Mesenchymal stem cell (in vitro differentiated cells and primary cell): ENCODE results near the gene BTRC.

ENCODE experiments used
- DNase-seq: peaks from one replicate; pipeline ENCODE4 v3.0.0-alpha.2; 2013
- H2AFZ ChIP-seq: one replicate; pipeline ENCODE4 v1.6.1; 2013; ENCODE audit warnings: low read depth, mild to moderate bottlenecking, control low read depth, inconsistent platforms, low read length, moderate library complexity
- H2AK5ac ChIP-seq: 2 replicates; pipeline ENCODE4 v1.6.1; 2013; ENCODE audit warnings: low read length, moderate library complexity, mild to moderate bottlenecking, inconsistent platforms; ENCODE audit not compliant: severe bottlenecking
- H2BK120ac ChIP-seq: one replicate; pipeline ENCODE4 v1.6.1; 2013; ENCODE audit warnings: low read depth, mild to moderate bottlenecking, inconsistent platforms, low read length, moderate library complexity
- H2BK12ac ChIP-seq, 2 experiments: one replicate each; pipeline ENCODE4 v1.6.1; 2013; ENCODE audit warnings: inconsistent platforms in 2 of 2, low read length in 2 of 2, mild to moderate bottlenecking in 2 of 2, moderate library complexity in 2 of 2, control low read depth in 1 of 2
- H2BK15ac ChIP-seq: one replicate; pipeline ENCODE4 v1.6.1; 2013; ENCODE audit warnings: mild to moderate bottlenecking, low read depth, inconsistent platforms; ENCODE audit not compliant: poor library complexity, severe bottlenecking
- H2BK5ac ChIP-seq: 2 replicates; pipeline ENCODE4 v1.6.1; 2013; ENCODE audit warnings: low read depth, mild to moderate bottlenecking, low read length, control low read depth, inconsistent platforms; ENCODE audit not compliant: poor library complexity, severe bottlenecking
- H3K14ac ChIP-seq, 2 experiments: one replicate each; pipeline ENCODE4 v1.6.1; 2013; ENCODE audit warnings: inconsistent platforms in 2 of 2, low read length in 2 of 2, control low read depth in 1 of 2, mild to moderate bottlenecking in 1 of 2, moderate library complexity in 1 of 2
- H3K18ac ChIP-seq, 2 experiments: one replicate each; pipeline ENCODE4 v1.6.1; 2013; ENCODE audit warnings: inconsistent platforms in 2 of 2, low read length in 2 of 2, control low read depth in 1 of 2, low read depth in 1 of 2, mild to moderate bottlenecking in 1 of 2
- H3K23ac ChIP-seq, 2 experiments: one replicate each; pipeline ENCODE4 v1.6.1; 2013; ENCODE audit warnings: inconsistent platforms in 2 of 2, low read length in 2 of 2, mild to moderate bottlenecking in 2 of 2, moderate library complexity in 2 of 2, control low read depth in 1 of 2
- H3K27ac ChIP-seq: 2 replicates; pipeline ENCODE4 v1.5.1; 2013; ENCODE audit warnings: mild to moderate bottlenecking, moderate library complexity, low read length, control low read depth, inconsistent platforms; ENCODE audit not compliant: poor library complexity, severe bottlenecking
- H3K27me3 ChIP-seq, 2 experiments: 2 replicates each; pipeline versions ENCODE4 v1.6.1 to v1.7.0; 2013; ENCODE audit warnings: low read length in 2 of 2, mild to moderate bottlenecking in 2 of 2, moderate library complexity in 2 of 2, control low read depth in 1 of 2, inconsistent platforms in 1 of 2; ENCODE audit not compliant: control insufficient read depth in 1 of 2, insufficient read depth in 1 of 2
- H3K36me3 ChIP-seq, 2 experiments: 2 replicates each; pipeline versions ENCODE4 v1.6.1 to v1.7.0; 2013; ENCODE audit warnings: low read length in 2 of 2, control low read depth in 1 of 2, inconsistent platforms in 1 of 2, low read depth in 1 of 2, mild to moderate bottlenecking in 1 of 2; ENCODE audit not compliant: insufficient read depth in 2 of 2, control insufficient read depth in 1 of 2
- H3K4ac ChIP-seq, 2 experiments: one replicate each; pipeline ENCODE4 v1.6.1; 2013; ENCODE audit warnings: inconsistent platforms in 2 of 2, low read length in 2 of 2, mild to moderate bottlenecking in 2 of 2, moderate library complexity in 2 of 2, control low read depth in 1 of 2, low read depth in 1 of 2
- H3K4me1 ChIP-seq: 2 replicates; pipeline ENCODE4 v1.6.1; 2013; ENCODE audit warnings: low read depth, low read length, control low read depth; ENCODE audit not compliant: control insufficient read depth, insufficient read depth
- H3K4me2 ChIP-seq: 2 replicates; pipeline ENCODE4 v1.6.1; 2013; ENCODE audit warnings: low read length, mild to moderate bottlenecking, inconsistent platforms; ENCODE audit not compliant: poor library complexity, severe bottlenecking
- H3K4me3 ChIP-seq, 2 experiments: 2 replicates each; pipeline versions ENCODE4 v1.5.1 to v1.7.0; 2013; ENCODE audit warnings: low read length in 2 of 2, mild to moderate bottlenecking in 2 of 2, control low read depth in 1 of 2, low read depth in 1 of 2; ENCODE audit not compliant: insufficient read depth in 1 of 2
- H3K79me1 ChIP-seq: replicated peaks from 2 replicates; pipeline ENCODE4 v1.6.1; 2013; ENCODE audit warnings: mild to moderate bottlenecking, control low read depth, low read length, inconsistent platforms; ENCODE audit not compliant: poor library complexity, severe bottlenecking
- H3K9ac ChIP-seq: 2 replicates; pipeline ENCODE4 v1.7.0; 2013; ENCODE audit warnings: mild to moderate bottlenecking, low read length, moderate library complexity
- H3K9me3 ChIP-seq: 2 replicates; pipeline ENCODE4 v1.7.0; 2013; ENCODE audit warnings: mild to moderate bottlenecking, low read length; ENCODE audit not compliant: control insufficient read depth
- H4K8ac ChIP-seq: one replicate; pipeline ENCODE4 v1.6.1; 2013; ENCODE audit warnings: inconsistent platforms, mild to moderate bottlenecking, low read length, moderate library complexity
- H4K91ac ChIP-seq: one replicate; pipeline ENCODE4 v1.6.1; 2013; ENCODE audit warnings: mild to moderate bottlenecking, low read length, inconsistent platforms
- WGBS: methylation state at CpG from one replicate; pipeline ENCODE4 v1.1.7; 2013; ENCODE audit warnings: mixed read lengths; 5-methylcytosine and 5-hydroxymethylcytosine counted together

Gene BTRC

GRCh38 chr10:101552442-101552841 is 198.5 kb downstream of the BTRC start:
- over 99% methylated on average over 3 of the region's 3 CpGs for WGBS
- no peaks in the 10 kb centered on the region for H3K79me1 ChIP-seq
- no peak overlapping the region for H3K9ac ChIP-seq
- H3K14ac ChIP-seq: no peak overlapping the region
- no peaks in the 10 kb centered on the region for H3K4me1 ChIP-seq
- no peak for DNase-seq
- no peak overlapping the region for H2BK120ac ChIP-seq
- H4K91ac ChIP-seq: no peak overlapping the region
- no peak overlapping the region for H3K23ac ChIP-seq
- no peak overlapping the region for H2BK12ac ChIP-seq
- no peak overlapping the region for H3K4me2 ChIP-seq
- H3K27me3 ChIP-seq: no peaks in the 10 kb centered on the region
- no peak overlapping the region for H2BK15ac ChIP-seq
- H3K4ac ChIP-seq: no peak overlapping the region
- H2AFZ ChIP-seq: no peak overlapping the region
- no peak overlapping the region for H3K4me3 ChIP-seq
- no peak overlapping the region for H3K27ac ChIP-seq
- H4K8ac ChIP-seq: no peak overlapping the region
- no peaks in the 10 kb centered on the region for H3K9me3 ChIP-seq
- H2AK5ac ChIP-seq: no peak overlapping the region
- H2BK5ac ChIP-seq: no peak overlapping the region
- peaks cover 34 to 47% of the 10 kb centered on the region in 2 experiments for H3K36me3 ChIP-seq
- no peak overlapping the region for H3K18ac ChIP-seq

GRCh38 chr10:101557541-101557940 is 203.6 kb downstream of the BTRC start:
- H3K9me3 ChIP-seq: no peaks in the 10 kb centered on the region
- H3K9ac ChIP-seq: no peak overlapping the region
- H2BK15ac ChIP-seq: no peak overlapping the region
- no peak overlapping the region for H4K91ac ChIP-seq
- H3K27ac ChIP-seq: no peak overlapping the region
- H2AFZ ChIP-seq: no peak overlapping the region
- H3K23ac ChIP-seq: no peak overlapping the region
- H4K8ac ChIP-seq: no peak overlapping the region
- H2BK5ac ChIP-seq: no peak overlapping the region
- H2AK5ac ChIP-seq: no peak overlapping the region
- no peak overlapping the region for H2BK120ac ChIP-seq
- no peak overlapping the region for H3K18ac ChIP-seq
- 98% methylated on average over 2 of the region's 2 CpGs for WGBS
- no peak overlapping the region for H3K4ac ChIP-seq
- H3K4me2 ChIP-seq: no peak overlapping the region
- peaks cover 6 to 21% of the 10 kb centered on the region in 2 experiments for H3K27me3 ChIP-seq
- peaks cover 2% of the 10 kb centered on the region for H3K4me1 ChIP-seq
- no peak overlapping the region for H3K14ac ChIP-seq
- H3K79me1 ChIP-seq: no peaks in the 10 kb centered on the region
- H3K36me3 ChIP-seq: peaks cover 19 to 32% of the 10 kb centered on the region in 2 experiments
- no peak overlapping the region for H2BK12ac ChIP-seq
- H3K4me3 ChIP-seq: no peak overlapping the region
- no peak for DNase-seq

- H4K91ac ChIP-seq: no peak overlapping the region
- H3K27me3 ChIP-seq: peaks cover 11 to 28% of the 10 kb centered on the region in 2 experiments
- H3K23ac ChIP-seq: no peak overlapping the region
- peaks cover 12 to 26% of the 10 kb centered on the region in 2 experiments for H3K36me3 ChIP-seq
- H2BK12ac ChIP-seq: no peak overlapping the region
- no peak overlapping the region for H2AFZ ChIP-seq
- H3K79me1 ChIP-seq: no peaks in the 10 kb centered on the region
- H3K4ac ChIP-seq: no peak overlapping the region
- H2AK5ac ChIP-seq: no peak overlapping the region
- no peak overlapping the region for H3K18ac ChIP-seq
- no peak overlapping the region for H3K9ac ChIP-seq
- 81% methylated on average over 2 of the region's 2 CpGs for WGBS
- no peak overlapping the region for H2BK15ac ChIP-seq
- no peak overlapping the region for H3K4me2 ChIP-seq
- H3K9me3 ChIP-seq: no peaks in the 10 kb centered on the region
- H2BK5ac ChIP-seq: no peak overlapping the region
- H3K14ac ChIP-seq: no peak overlapping the region
- H3K4me1 ChIP-seq: peaks cover 2% of the 10 kb centered on the region
- no peak overlapping the region for H4K8ac ChIP-seq
- DNase-seq: no peak
- no peak overlapping the region for H3K27ac ChIP-seq
- H2BK120ac ChIP-seq: no peak overlapping the region
- H3K4me3 ChIP-seq: no peak overlapping the region
These were observed 204.2 kb downstream of the BTRC start for GRCh38 chr10:101558204-101558603.

- WGBS: 58% methylated on average over 18 of the region's 18 CpGs
- no peak overlapping the region for H3K23ac ChIP-seq
- no peaks in the 10 kb centered on the region for H3K79me1 ChIP-seq
- H3K27me3 ChIP-seq: peaks cover 17 to 35% of the 10 kb centered on the region in 2 experiments
- no peak overlapping the region for H3K27ac ChIP-seq
- H2BK15ac ChIP-seq: no peak overlapping the region
- no peak overlapping the region for H3K18ac ChIP-seq
- H3K9me3 ChIP-seq: no peaks in the 10 kb centered on the region
- no peak overlapping the region for H3K4me2 ChIP-seq
- H3K4ac ChIP-seq: no peak overlapping the region
- no peak overlapping the region for H4K91ac ChIP-seq
- H2BK120ac ChIP-seq: no peak overlapping the region
- no peak overlapping the region for H3K9ac ChIP-seq
- peaks cover 5 to 18% of the 10 kb centered on the region in 2 experiments for H3K36me3 ChIP-seq
- peaks cover 2% of the 10 kb centered on the region for H3K4me1 ChIP-seq
- H4K8ac ChIP-seq: no peak overlapping the region
- no peak overlapping the region for H3K14ac ChIP-seq
- no peak overlapping the region for H2BK12ac ChIP-seq
- no peak overlapping the region for H2AFZ ChIP-seq
- H2AK5ac ChIP-seq: no peak overlapping the region
- no peak for DNase-seq
- H3K4me3 ChIP-seq: no peak overlapping the region
- H2BK5ac ChIP-seq: no peak overlapping the region
These were observed 205.0 kb downstream of the BTRC start for GRCh38 chr10:101558671-101559595.
